K562 (cell line): ENCODE measurements around the gene PIGV. TPM values are rescaled to one million over a fixed set of nuclear protein-coding genes. Genes with fewer than 3 reads are reported as not detected.
A peak's percentile ranks its signal among the peaks of the same experiment; 100 is the strongest.

Experiments
- BRCA1 ChIP-seq, 2 experiments: fragments of 450-650 bp in 1 of 2; sonication (generic) in 1 of 2; formaldehyde crosslinking in 1 of 2; IDR thresholded peaks; 2 replicates each; pipeline versions ENCODE4 v1.5.0 to v1.6.1; 2017 to 2020; ENCODE audit warnings: mild to moderate bottlenecking in 1 of 2, missing genetic modification reagents in 1 of 2
- ELF1 ChIP-seq: fragments of 200-800 bp; sonication (Bioruptor generic); IDR thresholded peaks from 2 replicates; pipeline ENCODE4 v1.6.1; 2016; ENCODE audit warnings: missing genetic modification characterization, missing compliant biosample characterization
- FOXP1 ChIP-seq: sonication (generic); formaldehyde crosslinking; IDR thresholded peaks from 2 replicates; pipeline ENCODE4 v1.8.0; 2022; ENCODE audit warnings: mild to moderate bottlenecking, missing genetic modification reagents
- FOXP4 ChIP-seq: sonication (generic); formaldehyde crosslinking; IDR thresholded peaks from 2 replicates; pipeline ENCODE4 v1.8.0; 2022; ENCODE audit warnings: mild to moderate bottlenecking, missing genetic modification reagents, borderline replicate concordance
- IRF2 ChIP-seq: sonication (generic); formaldehyde crosslinking; IDR thresholded peaks from 2 replicates; pipeline ENCODE4 v1.8.1; 2022; ENCODE audit warnings: mild to moderate bottlenecking, missing genetic modification reagents
- JUNB ChIP-seq: fragments of 450-650 bp; formaldehyde crosslinking; conservative IDR thresholded peaks from 2 replicates; pipeline ENCODE4 v1.4.0; 2020; ENCODE audit warnings: mild to moderate bottlenecking
- NUFIP1 ChIP-seq: fragments of 450-650 bp; IDR thresholded peaks from 2 replicates; pipeline ENCODE4 v1.6.1; 2018; ENCODE audit not compliant: partially characterized antibody
- SMAD1 ChIP-seq: fragments of 150-350 bp; IDR thresholded peaks from 2 replicates; pipeline ENCODE4 v1.6.1; 2014; ENCODE audit warnings: low read length, low read depth; ENCODE audit not compliant: partially characterized antibody
- XRCC4 ChIP-seq: IDR thresholded peaks from one replicate; pipeline ENCODE4 v1.6.1; 2011; ENCODE audit not compliant: insufficient read depth, insufficient read length; ENCODE audit errors: extremely low read depth
- ZNF583 ChIP-seq: fragments of 250-450 bp; sonication (Bioruptor Pico); IDR thresholded peaks from 2 replicates; pipeline ENCODE4 v1.4.0; 2020
- polyA plus RNA-seq, 8 experiments: library from polyadenylated mRNA; depleted of rRNA in 4 of 8; stranded (reverse) in 5 of 8; unstranded in 3 of 8; fragments of >200 nt; fragmentation: Nextera tagmentation in 2 of 8; fragmentation: Illumina TruSeq in 1 of 8; extraction: Ambion mirVana in 2 of 8; extraction: Trizol in 1 of 8; gene quantifications; 2 replicates each; pipeline versions ENCODE4 v1.2.1 to v1.2.3, GENCODE V29; 2011 to 2014; ENCODE audit warnings: inconsistent platforms in 1 of 8, missing spikeins in 1 of 8
- total RNA-seq, 7 experiments: library from RNA; depleted of rRNA in 6 of 7; stranded (reverse); fragments of >200 nt in 6 of 7; fragmentation: Illumina TruSeq in 2 of 7; extraction: Trizol in 2 of 7; gene quantifications; 2 replicates each; pipeline versions ENCODE4 v1.2.1 to v1.2.3, GENCODE V29; 2011 to 2021; ENCODE audit warnings: low replicate concordance in 1 of 7
- TF ChIP-seq, protein P1 (sequence below): sonication (generic); formaldehyde crosslinking; IDR thresholded peaks from 2 replicates; pipeline ENCODE4 v1.4.0; 2020; ENCODE audit warnings: mild to moderate bottlenecking, missing genetic modification reagents
- TF ChIP-seq, protein P2 (sequence below), 2 experiments: fragments of 150-350 bp in 1 of 2; IDR thresholded peaks; 2 replicates each; pipeline ENCODE4 v1.6.1; 2012 to 2016; ENCODE audit warnings: low read depth in 2 of 2, low read length in 2 of 2, mild to moderate bottlenecking in 1 of 2, moderate library complexity in 1 of 2
- TF ChIP-seq, protein P3 (sequence below), 2 experiments: fragments of 450-650 bp; IDR thresholded peaks; 2 replicates each; pipeline ENCODE4 v1.6.1; 2016
- TF ChIP-seq, protein P4 (sequence below): fragments of 250-450 bp; sonication (Bioruptor Pico); IDR thresholded peaks from 2 replicates; pipeline ENCODE4 v1.8.0; 2021; ENCODE audit warnings: borderline replicate concordance, mild to moderate bottlenecking, moderate library complexity; ENCODE audit not compliant: poor library complexity, severe bottlenecking

Gene PIGV
- total and polyA plus RNA-seq, 9 of the 15 experiments (the other 6 are each of a cell fraction or from before 2014, with no cell fraction given) = 8.4 to 21.8 (median 11.7) TPM

DNA sequence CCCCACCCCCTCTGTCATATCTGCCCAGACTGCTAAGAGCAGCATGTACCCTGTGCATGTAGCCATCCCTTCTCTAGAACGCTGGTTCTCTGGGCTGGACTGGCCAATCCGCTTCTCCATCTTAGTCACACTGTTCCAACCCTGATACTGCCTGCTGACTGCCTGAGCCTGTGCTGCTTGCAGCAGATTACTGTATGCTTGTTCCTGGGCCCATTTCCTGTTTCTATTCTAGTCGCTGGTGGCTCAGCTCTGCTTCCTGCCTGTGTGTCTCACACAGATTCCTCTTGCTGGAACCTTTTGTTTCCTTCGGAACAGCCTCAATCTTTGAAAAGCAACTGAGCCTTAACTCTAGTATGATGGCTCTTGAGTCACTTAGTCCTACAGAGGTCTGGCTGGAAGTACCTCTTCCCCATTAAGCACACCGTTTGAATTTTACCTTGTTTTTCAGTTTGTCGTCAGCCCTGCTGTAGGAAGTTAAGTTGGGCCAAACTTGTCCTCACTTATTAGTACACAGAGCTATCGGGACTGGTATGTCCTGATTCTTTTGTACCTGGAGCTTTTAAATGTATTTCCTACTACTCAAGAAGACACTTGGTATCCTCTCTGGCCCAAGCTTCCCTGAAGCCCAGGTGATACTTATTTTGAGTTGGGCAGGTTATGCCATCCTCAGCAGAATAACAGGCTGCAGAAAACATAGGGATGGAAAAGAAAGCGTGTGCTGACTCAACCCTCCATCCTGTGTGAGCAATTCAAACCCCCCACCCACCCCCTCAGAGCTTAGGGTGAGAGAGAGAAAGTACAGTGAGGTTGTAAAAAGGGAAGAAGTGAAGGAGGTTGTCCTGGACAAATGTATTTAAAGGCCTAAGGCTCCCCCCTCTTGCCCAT is 43.4 kb upstream of the PIGV start (continued):
- TF ChIP-seq, protein P1, sequence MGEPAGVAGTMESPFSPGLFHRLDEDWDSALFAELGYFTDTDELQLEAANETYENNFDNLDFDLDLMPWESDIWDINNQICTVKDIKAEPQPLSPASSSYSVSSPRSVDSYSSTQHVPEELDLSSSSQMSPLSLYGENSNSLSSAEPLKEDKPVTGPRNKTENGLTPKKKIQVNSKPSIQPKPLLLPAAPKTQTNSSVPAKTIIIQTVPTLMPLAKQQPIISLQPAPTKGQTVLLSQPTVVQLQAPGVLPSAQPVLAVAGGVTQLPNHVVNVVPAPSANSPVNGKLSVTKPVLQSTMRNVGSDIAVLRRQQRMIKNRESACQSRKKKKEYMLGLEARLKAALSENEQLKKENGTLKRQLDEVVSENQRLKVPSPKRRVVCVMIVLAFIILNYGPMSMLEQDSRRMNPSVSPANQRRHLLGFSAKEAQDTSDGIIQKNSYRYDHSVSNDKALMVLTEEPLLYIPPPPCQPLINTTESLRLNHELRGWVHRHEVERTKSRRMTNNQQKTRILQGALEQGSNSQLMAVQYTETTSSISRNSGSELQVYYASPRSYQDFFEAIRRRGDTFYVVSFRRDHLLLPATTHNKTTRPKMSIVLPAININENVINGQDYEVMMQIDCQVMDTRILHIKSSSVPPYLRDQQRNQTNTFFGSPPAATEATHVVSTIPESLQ (CRISPR knock-in tag) = no peak
- peak; percentile 74 for TF ChIP-seq SMAD1
- TF ChIP-seq JUNB = no peak
- TF ChIP-seq, protein P2, sequence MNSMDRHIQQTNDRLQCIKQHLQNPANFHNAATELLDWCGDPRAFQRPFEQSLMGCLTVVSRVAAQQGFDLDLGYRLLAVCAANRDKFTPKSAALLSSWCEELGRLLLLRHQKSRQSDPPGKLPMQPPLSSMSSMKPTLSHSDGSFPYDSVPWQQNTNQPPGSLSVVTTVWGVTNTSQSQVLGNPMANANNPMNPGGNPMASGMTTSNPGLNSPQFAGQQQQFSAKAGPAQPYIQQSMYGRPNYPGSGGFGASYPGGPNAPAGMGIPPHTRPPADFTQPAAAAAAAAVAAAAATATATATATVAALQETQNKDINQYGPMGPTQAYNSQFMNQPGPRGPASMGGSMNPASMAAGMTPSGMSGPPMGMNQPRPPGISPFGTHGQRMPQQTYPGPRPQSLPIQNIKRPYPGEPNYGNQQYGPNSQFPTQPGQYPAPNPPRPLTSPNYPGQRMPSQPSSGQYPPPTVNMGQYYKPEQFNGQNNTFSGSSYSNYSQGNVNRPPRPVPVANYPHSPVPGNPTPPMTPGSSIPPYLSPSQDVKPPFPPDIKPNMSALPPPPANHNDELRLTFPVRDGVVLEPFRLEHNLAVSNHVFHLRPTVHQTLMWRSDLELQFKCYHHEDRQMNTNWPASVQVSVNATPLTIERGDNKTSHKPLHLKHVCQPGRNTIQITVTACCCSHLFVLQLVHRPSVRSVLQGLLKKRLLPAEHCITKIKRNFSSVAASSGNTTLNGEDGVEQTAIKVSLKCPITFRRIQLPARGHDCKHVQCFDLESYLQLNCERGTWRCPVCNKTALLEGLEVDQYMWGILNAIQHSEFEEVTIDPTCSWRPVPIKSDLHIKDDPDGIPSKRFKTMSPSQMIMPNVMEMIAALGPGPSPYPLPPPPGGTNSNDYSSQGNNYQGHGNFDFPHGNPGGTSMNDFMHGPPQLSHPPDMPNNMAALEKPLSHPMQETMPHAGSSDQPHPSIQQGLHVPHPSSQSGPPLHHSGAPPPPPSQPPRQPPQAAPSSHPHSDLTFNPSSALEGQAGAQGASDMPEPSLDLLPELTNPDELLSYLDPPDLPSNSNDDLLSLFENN (IDR thresholded peaks at IDR 0.05; ENCODE audit: low read depth in 2 of 2, low read length in 2 of 2) = peak in 1 of 2 experiments; percentile 73; a peak in 2 of 4 replicates
- no peak for TF ChIP-seq XRCC4
- no peak; the same call in 1 of the 2 replicates for TF ChIP-seq FOXP1 (CRISPR knock-in tag)
- TF ChIP-seq IRF2 = no peak
- no peak for TF ChIP-seq NUFIP1
- TF ChIP-seq, protein P3, sequence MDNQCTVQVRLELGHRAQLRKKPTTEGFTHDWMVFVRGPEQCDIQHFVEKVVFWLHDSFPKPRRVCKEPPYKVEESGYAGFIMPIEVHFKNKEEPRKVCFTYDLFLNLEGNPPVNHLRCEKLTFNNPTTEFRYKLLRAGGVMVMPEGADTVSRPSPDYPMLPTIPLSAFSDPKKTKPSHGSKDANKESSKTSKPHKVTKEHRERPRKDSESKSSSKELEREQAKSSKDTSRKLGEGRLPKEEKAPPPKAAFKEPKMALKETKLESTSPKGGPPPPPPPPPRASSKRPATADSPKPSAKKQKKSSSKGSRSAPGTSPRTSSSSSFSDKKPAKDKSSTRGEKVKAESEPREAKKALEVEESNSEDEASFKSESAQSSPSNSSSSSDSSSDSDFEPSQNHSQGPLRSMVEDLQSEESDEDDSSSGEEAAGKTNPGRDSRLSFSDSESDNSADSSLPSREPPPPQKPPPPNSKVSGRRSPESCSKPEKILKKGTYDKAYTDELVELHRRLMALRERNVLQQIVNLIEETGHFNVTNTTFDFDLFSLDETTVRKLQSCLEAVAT (IDR thresholded peaks at IDR 0.05) = no peak
- TF ChIP-seq, protein P4, sequence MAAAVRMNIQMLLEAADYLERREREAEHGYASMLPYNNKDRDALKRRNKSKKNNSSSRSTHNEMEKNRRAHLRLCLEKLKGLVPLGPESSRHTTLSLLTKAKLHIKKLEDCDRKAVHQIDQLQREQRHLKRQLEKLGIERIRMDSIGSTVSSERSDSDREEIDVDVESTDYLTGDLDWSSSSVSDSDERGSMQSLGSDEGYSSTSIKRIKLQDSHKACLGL (CRISPR knock-in tag) = no peak
- peak; percentile 83; the same call in 1 of the 2 replicates for TF ChIP-seq FOXP4 (CRISPR knock-in tag)
- TF ChIP-seq ELF1 (tag) = peak; percentile 97
- no peak for TF ChIP-seq ZNF583 (CRISPR knock-in tag)
- TF ChIP-seq BRCA1 (IDR thresholded peaks at IDR 0.05) = no peak
- TF ChIP-seq BRCA1 (CRISPR knock-in tag; IDR thresholded peaks at IDR 0.05) = no peak
